HFF-Myc (cell line): ENCODE results near the gene PIK3R2.
"Not testable (repeated sequence)": the region's sequence is repeated elsewhere in the genome, so short reads cannot be mapped to it uniquely, and the experiment has no call there.

Experiments
- DNase-seq: peaks from one replicate; pipeline ENCODE4 v3.0.0-alpha.2; 2011; ENCODE audit warnings: low read depth; ENCODE audit errors: extremely low read depth
- H3K4me3 ChIP-seq: replicated peaks from 2 replicates; pipeline ENCODE4 v1.5.1; 2011; ENCODE audit warnings: low read depth, mild to moderate bottlenecking, control low read depth, low read length
- CTCF ChIP-seq: IDR thresholded peaks from 2 replicates; pipeline ENCODE4 v1.5.1; 2012; ENCODE audit warnings: mild to moderate bottlenecking, low read depth, low read length, control low read depth; ENCODE audit errors: missing control alignments

Gene PIK3R2

GRCh38 chr19:18153556-18154134, 682 bp downstream of the PIK3R2 start:
- no peak for DNase-seq
- peak overlapping the region; percentile 90 for H3K4me3 ChIP-seq

GRCh38 chr19:18155095-18156087, 2.4 kb downstream of the PIK3R2 start:
- H3K4me3 ChIP-seq: no peak overlapping the region
- no peak for TF ChIP-seq CTCF

More at GRCh38 chr19:18153556-18154134, 682 bp downstream of the PIK3R2 start:
- TF ChIP-seq CTCF: no peak

GRCh38 chr19:18156268-18156667, 3.3 kb downstream of the PIK3R2 start:
- H3K4me3 ChIP-seq: no peak overlapping the region
- TF ChIP-seq CTCF: no peak
- no peak for DNase-seq

More at GRCh38 chr19:18155095-18156087, 2.4 kb downstream of the PIK3R2 start:
- DNase-seq: no peak

GRCh38 chr19:18156841-18157464, 4.0 kb downstream of the PIK3R2 start:
- H3K4me3 ChIP-seq: 0 out of 2 replicates have a peak overlapping the region, but pooled peaks have one; percentile 4
- no peak for TF ChIP-seq CTCF
- DNase-seq: peak; percentile 81

GRCh38 chr19:18157465-18158063, 4.6 kb downstream of the PIK3R2 start:
- TF ChIP-seq CTCF: no peak
- H3K4me3 ChIP-seq: no peak overlapping the region
- DNase-seq: no peak

GRCh38 chr19:18158467-18158866, 5.5 kb downstream of the PIK3R2 start:
- TF ChIP-seq CTCF: no peak
- H3K4me3 ChIP-seq: no peak overlapping the region
- no peak for DNase-seq

- not testable (repeated sequence) for H3K4me3 ChIP-seq, DNase-seq
Measured at GRCh38 chr19:18159059-18159616, 6.2 kb downstream of the PIK3R2 start.
